NCI-H345 treated with DMSO at 0.1 percent for 48 hours (cell line): ENCODE data around the gene C12orf56.
A peak's percentile ranks its signal among the peaks of the same experiment; 100 is the strongest.
"Not testable (repeated sequence)": the region's sequence is repeated elsewhere in the genome, so short reads cannot be mapped to it uniquely, and the experiment has no call there.

Experiments used
- DNase-seq: peaks from one replicate; lab custom pipeline; 2025; ENCODE audit not compliant: unreplicated experiment; lab: John Stamatoyannopoulos, UW

C12orf56 gene

DNA sequence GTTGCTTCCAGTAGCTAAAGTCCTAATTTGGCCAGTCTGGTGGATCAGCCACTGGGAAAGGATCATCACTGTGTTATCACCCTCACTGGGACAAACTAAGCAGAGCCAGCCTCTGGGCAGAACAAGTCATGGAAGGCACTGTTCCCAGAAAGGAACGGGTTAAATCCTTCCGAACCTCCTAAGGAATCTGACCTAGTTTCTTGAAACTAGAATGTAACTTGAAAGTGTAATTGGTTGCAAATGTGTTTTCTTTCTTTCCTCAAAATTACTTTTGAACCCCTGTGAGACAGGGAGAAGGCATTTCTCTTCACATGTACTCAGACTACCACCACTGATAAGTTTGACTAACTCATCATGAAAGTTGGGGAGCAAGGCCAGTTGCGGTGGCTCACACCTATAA lies 149.8 kb downstream of the C12orf56 start:
- DNase-seq = no peak

DNA sequence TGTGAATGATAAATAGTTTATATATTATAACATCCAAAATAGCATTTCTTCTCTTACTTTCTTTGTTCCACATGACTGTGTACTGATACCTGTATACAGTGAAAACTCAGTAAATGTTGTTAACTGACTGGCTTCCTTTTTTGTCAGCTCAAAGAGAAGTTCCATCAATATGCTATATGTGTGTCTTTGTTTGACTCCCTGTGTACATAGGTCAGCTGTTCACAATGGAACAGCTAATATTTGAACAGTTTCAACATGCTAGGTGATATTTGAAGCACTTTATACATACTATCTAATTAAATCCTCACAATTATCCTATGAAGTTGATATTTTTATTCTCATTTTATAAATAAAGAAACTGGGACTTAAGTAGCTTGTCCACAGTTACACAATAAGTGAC lies 153.2 kb downstream of the C12orf56 start:
- no peak for DNase-seq

DNA sequence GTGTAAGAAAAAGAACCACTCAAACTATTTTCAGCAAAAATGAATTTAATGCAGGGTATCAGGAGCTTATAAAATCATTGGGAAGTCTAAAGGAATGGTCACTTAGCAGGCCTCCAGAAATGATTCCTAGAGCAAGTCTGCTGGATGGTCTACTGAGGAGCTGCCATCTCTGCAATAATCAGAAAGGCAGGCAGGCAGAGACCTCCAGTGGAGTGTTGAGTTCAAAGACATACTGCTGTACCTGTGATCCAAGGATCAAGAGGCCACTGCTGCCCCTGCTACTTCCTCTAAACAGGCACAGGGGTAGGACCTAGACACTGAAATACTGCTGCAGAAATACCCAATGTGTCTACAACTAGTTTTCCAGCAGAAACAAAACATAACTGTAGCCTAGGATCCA lies 154.0 kb downstream of the C12orf56 start:
- DNase-seq = no peak

DNA sequence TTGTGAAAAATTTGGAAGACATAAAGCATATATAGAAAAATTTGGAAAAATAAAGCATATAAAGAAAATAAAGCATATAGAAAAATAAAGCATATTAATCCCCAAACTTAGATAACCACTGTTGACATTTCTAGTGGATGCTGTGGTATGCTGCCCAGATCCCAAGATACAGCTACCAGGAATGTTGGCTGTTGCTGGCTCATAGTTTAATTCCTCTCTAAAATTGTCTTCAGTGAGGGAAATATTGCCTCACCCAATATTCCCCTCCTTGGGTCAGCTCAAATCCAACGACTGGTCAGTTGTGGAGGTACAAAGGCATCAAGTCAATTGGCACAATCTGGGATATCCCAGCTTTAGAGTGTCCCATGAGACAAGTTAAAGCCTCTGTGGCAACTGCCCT lies 158.4 kb downstream of the C12orf56 start:
- DNase-seq = no peak

DNA sequence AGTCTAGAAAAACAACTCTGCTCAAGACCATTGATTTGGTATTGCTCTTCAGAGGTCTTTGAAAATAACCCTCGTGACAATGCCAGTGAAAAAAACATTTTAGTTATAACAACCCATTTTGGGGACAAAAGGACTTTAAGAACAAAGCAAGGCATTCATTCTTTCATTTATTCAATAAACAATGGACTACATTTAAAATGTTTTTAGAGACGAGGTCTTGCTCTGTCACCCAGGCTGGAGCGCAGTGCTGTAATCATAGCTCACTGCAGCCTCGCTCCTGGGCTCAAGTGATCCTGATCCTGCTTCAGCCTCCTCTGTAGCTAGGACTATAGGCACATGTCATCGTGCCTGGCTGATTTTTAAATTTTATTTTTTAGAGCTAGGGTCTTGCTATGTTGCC lies 160.8 kb downstream of the C12orf56 start:
- no peak for DNase-seq

DNA sequence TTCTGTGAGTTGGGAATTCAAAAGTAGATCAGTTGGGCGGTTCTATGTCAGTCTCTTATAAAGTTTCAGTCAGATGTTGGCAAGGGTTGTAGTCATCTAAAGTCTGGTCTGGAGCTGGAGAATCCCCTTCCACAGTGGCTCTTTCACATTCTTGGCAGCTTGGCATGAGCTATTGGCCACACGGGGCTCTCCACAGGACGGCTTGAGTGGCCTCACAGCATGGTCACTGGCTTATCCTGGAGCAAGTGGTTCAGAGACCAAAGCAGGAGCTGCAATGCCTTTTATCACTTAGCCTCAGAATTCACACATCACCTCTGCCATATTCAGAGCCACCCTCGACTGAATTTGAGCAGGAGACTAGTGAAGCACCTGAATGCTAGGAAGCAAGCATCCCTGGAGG lies 161.3 kb downstream of the C12orf56 start:
- no peak for DNase-seq

DNA sequence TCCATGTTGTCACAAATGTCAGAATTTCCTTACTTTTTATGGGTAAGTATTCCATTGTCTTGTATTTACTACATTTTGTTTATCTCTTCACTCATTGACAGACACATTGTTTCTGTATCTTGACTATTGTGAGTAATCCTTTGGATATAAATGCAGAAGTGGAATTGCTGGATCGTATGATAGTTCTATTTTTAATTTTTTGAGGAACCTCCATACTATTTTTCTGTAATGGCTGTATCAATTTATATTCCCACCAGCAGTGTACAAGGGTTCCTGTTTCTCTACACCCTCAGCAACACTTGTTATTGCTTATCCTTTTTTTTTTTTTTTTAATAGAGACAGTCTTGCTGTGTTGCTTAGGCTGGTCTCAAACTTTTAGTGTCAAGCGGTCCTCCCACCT lies 164.9 kb downstream of the C12orf56 start:
- no peak for DNase-seq

DNA sequence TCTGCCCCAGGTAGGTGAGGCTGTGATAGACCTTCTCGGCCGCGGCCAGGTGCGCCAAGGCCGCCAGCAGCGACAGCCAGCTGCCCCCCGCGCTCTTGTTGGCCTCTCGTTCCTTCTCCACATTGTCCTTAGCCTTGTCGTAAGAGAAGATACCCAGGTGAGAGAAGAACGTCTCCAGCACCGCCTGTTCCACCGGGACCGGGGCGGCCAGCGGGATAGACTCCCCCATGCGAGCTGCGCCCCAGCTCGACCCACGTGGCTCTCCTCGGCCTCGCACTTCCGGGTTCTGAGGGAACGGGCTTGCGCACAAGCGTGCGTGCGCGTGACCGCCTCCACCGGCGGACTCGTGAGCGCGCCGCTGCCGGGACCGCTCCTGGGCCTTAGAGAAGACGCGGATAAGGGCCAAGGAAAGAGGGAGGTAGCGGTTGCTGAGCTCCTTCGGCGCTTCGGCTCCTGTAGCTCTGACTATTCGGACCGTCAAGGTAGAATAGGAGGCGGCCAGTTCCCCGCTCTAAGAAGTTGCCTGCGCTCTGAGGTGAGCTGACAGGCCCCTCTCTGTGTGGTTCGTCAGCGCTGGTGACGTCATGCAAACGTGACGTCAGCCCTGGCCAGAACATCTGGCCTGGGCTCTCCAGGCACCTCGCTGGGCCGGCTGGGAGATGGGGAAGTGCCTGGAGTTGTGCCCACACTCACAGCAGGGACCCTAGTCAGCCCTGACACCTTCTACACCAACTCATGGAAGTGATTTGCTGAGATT lies 168.4 kb downstream of the C12orf56 start, which contains the start of gene KICS2:
KICS2 (minus strand) TSS at position 288 of the 757 bp plus-strand sequence; CDS start at position 229, 59 bp downstream.
- peak; percentile 88 for DNase-seq

DNA sequence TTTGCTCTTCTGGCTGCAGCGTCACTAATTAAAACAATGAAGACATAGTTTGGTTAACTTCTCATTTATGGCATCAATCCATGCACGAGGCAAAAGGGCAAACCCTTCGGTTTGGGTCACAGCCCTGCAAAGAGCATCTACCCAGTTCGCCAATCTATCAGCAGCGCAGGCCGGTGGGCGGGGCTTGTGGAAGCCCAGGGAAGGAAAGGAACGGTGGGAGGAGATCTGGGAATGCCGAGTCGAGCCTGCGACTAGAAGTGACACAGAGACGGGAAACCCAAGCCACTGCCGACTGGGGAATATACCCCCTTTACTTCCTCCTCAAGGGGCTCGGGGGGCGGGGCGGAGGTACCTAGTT lies 168.9 kb downstream of the C12orf56 start:
- DNase-seq = peak; percentile 71

DNA sequence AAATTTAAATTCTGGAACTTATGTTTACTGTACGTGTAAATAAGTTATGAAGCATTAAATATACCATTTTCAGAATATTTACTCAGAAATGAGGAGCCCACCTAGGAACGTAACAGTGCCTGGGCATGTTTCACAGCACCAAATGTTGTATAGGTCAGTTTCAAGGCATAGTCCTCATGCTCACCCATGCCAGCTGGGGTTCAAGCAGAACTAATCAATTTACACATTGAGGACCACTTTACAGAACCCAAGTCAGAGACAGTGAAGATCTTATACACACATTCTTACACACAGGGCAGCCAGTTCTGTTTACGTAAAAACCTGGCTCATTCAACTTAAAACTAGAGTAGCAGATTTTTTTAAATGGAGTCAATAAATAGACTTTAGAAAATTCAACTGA lies 170.5 kb downstream of the C12orf56 start:
- DNase-seq = no peak

DNA sequence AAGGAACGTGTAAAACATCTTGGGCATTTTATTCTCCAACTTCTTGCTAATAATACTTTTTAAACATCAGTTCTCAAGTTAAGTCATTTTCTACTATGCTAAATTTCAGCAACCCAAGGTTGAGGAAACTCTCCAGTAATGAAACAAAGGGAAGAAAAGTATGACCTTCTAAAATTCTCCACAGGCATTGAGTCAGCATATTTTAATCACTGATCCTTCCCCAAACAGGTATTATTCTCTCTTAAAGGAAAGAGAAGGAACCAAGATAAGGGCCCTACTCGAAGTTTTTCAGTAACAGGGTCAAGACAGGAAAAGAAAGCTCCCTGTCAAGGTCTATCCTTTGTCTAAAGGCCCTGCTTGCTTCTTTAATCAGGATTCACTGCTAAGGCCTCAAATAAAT lies 171.4 kb downstream of the C12orf56 start:
- no peak for DNase-seq

DNA sequence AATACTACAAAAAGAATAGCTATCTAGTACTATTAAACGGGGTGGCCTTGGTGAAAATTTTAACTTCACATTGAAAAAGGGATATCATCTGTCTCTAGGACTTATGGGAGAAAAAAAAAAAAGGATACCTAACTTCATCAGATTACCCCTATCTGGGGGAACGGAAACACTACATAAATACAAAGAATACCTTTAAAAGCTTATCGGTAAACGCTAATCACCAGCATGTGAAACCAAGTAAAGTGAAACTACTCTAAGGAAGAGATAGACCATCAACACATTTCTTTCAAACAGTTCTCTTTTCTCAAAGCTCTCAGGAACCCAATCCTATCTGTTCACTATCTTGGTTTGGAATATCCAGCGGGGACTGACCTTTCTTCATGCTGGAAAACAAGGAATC lies 172.0 kb downstream of the C12orf56 start:
- DNase-seq = no peak

DNA sequence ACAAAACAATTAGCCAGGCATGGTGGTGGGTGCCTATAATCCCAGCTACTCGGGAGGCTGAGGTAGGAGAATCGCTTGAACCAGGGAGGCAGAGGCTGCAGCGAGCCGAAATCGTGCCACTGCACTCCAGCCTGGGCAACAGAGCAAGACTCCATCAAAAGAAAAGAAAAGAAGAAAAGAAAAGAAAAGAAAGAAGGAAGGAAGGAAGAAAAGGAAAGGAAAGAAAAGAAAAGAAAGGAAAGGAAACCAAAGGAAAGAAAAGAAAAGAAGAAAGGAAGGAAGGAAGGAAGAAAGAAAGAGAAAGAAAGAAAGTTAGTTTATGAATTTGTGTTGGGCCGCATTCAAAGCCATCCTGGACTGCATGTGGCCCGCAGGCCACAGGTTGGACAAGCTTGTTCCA lies 172.9 kb downstream of the C12orf56 start:
- DNase-seq = not testable (repeated sequence)

DNA sequence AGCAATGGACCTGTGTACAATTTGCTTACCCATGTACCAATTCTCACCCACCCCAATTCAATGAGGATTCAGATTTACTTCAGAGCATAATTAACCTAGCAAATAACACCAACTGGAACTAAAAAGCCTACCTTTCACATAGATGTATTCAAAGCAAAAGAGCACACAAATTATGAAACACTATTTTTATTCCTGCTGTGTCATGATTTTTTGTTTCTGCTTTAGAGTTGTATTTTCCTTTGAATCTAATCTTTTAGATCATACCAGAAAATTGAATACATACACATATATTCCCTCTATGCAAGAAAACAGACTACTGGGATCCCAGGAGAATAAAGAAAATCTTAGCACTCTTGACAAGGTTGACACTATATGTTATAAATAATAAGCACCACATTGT lies 174.3 kb downstream of the C12orf56 start:
- no peak for DNase-seq
